ENCODE results near the gene ANO10.
"Not testable (repeated sequence)": the region's sequence is repeated elsewhere in the genome, so short reads cannot be mapped to it uniquely, and the experiment has no call there.

The ANO10 gene

DNA sequence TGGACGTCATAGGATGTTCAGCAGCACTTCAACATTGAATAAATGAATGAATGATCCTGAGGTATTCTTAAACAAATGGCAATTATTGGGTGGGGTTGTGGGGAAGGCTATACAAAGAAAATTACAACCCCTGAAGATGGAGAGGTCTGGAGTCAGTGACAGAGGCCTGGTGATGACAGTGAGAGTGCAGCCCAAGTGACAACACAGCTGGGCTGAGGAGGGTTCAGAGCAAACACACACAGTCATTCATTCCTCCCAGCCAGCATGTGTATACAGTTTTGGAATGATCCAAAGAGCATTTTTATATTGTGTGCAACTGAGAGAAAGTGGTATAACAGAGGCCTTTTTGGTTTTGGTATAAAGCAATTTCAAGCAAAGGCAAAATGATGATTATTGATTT is 148.1 kb downstream of the ANO10 start:
- no peak for DNase-seq (ENCODE audit: low read depth in 3 of 3)

DNA sequence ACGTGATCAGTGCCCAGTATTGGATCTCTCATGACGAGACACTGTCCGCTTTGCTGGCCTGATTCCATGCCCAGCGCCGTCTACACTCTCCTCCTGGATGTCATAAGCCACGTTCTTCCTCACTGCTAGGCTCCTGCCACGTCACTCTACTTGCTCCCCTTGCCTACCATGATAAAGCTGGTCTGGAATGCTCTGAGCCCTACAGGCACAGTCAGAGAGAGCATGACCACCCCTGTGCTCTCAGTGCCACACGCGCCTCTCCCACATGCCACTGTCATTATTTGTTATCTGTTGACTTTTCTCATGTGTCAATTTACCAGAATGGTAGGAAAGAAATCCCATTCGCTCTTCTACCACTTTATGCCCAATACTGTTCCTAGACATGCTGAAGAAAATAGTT is 148.6 kb downstream of the ANO10 start:
- DNase-seq (ENCODE audit: low read depth in 3 of 3), result no peak

DNA sequence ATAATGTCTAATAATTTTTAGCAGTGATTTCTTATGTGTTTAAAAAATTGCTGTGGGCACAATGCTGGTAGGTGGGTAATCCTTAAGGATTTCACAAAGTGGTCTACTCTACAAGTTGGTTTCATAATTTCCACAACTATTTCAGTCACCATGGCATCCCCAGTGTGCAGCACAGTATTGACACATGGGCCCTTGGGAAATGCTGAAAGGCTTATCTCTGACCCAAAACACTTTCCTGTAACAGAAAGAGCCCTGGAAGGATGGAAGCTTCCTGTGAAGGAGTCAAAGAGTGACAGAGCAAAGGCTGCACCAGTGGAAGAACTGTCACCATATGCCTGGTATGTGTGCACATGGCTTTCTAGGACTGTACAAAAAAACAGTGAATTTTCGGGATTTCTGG is 153.7 kb downstream of the ANO10 start:
- DNase-seq (ENCODE audit: low read depth in 3 of 3), result no peak

DNA sequence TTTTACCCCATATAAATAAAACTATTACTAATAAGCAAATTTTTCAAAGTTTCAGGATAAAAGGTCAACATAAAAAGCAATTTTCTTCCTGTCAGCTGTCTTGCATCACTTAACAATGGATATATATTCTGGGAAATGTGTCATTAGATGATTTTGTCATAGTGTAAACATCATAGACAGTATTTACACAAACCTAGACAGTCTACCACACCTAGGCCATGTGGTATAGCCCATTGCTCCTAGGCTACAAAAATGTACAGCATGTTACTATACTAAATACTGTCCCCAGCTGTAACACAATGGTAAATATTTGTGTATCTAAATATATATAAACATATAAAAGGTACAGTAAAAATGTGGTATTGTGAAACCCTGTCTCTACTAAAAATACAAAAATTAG is 156.7 kb downstream of the ANO10 start:
- DNase-seq (ENCODE audit: low read depth in 3 of 3), result no peak

DNA sequence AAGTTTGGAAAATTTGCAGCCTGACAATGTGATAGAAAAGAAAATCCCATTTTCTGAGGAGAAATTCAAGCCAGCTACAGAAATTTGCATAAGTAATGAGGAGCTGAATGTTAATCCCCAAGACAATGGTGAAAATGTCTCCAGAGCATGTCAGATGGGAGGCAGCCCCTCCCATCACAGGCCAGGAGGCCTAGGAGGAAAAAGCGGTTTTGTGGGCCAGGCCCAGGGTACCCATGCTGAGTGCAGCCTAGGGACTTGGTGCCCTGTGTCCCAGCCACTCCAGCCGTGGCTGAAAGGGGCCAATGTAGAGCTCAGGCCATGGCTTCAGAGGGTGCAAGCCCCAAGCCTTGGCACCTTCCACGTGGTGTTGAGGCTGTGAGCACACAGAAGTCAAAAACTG is 159.2 kb downstream of the ANO10 start:
- not testable (repeated sequence) for DNase-seq (ENCODE audit: low read depth in 3 of 3)

DNA sequence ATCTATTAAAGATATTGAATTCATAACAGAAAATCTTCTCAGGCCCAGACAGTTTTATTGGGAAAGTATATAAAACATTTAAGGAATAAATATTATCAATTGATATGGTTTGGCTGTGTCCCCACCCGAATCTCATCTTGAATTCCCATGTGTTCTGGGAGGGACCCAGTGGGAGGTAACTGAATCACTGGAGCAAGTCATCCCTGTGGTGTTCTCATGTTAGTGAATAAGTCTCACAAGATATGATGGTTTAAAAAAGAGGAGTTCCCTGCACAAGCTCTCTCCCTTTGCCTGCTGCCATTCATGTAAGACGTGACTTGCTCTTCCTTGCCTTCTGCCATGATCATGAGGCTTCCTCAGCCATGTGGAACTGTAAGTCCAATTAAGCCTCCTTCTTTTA is 160.5 kb downstream of the ANO10 start:
- no peak for DNase-seq (ENCODE audit: low read depth in 3 of 3)

DNA sequence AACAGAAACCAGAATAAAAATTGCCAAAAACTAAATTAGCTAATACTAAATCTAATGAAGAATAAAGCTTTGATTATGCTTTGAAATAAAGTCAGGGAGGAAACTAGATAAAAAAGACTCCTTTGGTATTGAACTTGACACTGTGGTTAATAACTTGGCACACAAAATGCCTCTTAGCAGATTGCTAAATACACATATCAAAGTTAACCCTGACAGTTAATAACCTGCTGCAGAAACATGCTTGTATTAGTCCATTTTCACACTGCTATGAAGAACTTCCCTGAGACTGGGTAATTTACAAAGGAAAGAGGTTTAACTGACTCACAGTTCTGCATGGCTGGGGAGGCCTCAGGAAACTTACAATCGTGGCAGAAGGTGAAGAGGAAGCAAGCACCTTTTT is 164.8 kb downstream of the ANO10 start:
- not testable (repeated sequence) for DNase-seq (ENCODE audit: low read depth in 3 of 3)

DNA sequence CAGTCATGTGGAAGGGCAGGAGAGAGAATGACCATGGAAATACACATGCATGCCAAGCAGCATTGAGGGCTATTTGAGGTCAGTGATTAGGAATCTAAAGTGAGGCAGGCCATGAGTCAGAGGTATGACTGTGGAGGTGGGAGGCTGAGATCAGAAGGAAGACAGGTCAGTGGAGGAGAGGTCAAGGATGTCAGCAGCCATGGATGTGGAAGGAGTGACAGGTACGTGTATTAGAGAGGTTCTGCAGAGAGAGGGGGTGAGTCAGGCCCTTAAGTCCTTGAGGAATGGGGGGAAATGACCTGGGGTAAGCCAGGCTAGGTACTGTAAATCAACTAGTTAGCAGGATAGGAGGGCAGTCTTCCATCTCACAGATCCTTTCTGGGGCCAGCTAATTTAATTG is 166.6 kb downstream of the ANO10 start:
- no peak for DNase-seq (ENCODE audit: low read depth in 3 of 3)

DNA sequence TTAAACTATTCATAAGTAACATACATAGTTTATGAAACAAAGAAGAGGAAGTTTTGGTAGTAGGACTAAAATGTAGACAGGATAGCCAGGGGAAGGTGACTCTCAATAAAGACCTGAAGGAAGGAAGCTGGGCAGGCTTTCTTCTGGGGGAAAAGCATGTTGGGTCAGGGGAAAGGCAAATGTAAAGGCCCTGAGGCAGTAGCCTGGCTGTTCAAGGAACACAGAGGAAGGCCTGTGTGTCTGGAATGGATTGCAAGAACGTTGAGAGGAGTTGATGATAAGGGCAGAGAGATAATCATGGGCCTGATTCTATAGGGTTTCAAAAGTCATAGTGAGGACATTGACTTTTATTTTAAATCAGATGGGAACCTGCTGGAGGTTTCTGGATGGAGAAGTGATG is 167.8 kb downstream of the ANO10 start:
- DNase-seq (ENCODE audit: low read depth in 3 of 3), result no peak

DNA sequence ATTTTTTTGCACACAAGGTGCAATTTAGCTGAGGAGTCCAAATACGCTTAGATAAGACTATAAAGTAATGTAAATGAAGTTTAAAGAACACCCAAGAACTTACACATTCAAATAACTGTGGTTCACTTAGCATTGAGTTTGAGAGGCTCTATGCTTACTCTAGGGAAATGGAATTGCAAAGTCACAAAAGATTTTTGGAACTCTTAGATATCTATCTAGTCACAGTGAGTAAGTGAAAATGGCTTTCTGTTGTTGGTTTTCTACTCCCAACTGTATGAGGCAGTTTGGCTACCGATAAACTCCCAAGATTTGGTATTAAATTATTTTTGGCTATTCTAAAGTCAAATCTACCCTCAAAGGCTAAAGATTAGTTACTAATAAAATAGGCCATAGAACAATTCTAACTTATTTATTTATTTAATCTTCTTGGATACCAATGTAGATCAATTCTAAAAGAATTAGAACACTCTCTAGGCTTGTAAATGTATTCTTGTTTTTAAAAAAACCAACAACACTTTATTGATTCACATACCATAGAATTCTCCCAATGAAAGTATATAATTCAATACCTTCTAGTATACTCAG is 170.0 kb downstream of the ANO10 start:
- no peak for DNase-seq (ENCODE audit: low read depth in 3 of 3)

DNA sequence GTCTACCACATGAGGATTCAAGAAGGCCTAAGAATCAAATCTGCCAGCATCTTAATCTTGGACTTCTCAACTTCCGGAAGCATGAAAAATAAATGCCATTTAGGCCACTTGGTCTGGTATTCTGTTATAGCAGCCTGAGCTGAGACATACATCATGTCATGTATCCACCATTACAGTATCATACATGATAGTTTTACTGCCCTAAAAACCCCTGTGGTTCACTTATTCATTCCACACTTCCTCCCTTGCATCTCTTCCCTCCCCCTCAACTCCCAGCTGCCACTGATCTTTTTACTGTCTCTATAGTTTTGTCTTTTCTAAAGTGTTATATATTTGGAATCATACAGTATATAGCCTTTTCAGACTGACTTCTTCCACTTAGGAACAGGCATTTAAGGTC is 173.7 kb downstream of the ANO10 start:
- DNase-seq (ENCODE audit: low read depth in 3 of 3), result no peak

DNA sequence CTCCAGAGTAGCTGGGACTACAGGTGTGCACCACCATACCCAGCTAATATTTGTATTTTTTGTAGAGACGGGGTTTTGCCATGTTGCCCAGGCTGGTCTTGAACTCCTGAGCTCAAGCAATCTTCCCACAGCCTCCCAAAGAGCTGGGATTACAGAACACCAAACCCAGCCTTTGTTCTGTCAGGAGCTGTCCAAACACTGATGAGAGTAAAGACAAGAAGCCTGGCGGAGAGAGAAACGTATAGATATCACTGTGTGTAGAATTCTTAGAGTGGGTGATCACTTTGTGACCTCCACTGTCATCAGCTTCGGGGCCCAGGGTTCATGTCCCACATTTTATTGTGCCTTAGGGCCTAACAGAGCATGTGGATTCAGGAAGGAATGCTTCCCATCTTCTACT is 176.0 kb downstream of the ANO10 start:
- DNase-seq (ENCODE audit: low read depth in 3 of 3), result no peak

DNA sequence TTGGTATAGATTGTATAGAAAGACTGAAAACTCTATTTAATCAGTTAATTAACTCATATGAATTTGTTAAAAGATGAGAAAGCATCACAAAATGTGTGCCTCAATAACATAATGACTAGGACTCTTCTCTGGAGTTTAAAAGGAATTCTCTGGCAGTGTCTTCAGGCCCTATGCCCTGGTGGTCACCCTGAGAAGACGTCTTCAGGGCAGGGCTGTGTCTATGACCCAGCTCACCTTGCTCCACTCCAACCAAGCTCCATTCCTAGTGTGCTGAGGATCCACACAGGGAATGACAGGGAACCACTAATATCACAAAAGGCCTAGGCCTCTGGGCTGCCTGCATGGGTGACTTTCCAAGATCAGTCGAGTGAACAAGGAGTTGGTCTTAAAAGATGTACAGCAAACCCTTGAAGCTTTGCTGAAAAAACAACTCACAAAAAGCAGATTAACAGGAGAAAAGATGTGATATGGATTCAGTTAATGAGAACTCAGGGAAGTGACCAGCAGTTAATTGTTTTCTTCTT is 178.9 kb downstream of the ANO10 start:
- DNase-seq (ENCODE audit: low read depth in 3 of 3), result no peak

DNA sequence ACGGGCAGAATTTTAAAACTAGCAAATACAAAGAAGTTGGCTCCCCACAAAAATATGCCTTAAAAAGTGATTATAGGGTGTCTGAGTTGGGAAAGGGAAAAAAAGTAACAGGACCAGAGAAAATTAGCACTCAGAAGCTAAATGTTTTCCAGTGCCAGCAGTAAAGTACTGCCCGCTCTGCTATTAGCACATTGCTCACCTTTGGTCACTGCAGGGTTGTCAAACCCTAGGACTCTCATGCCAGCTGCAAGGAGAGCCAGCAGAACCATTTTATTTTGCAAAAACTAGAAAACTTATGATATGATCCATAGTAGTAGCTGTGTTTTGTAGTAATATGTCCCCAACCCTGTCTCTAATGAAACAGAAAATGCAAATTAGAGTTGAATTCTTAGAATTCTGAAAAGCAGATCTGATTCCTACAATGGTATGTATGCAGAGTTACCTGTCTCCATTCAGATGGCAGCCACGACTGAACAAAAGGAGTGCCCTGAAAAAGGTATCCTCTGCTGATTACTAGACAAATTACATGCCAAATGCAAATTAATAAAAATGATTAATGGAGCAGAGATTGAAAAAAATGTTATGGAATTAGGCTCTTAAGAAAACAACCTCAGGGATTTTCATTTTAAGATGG is 185.2 kb downstream of the ANO10 start:
- DNase-seq (ENCODE audit: low read depth in 3 of 3), result no peak

DNA sequence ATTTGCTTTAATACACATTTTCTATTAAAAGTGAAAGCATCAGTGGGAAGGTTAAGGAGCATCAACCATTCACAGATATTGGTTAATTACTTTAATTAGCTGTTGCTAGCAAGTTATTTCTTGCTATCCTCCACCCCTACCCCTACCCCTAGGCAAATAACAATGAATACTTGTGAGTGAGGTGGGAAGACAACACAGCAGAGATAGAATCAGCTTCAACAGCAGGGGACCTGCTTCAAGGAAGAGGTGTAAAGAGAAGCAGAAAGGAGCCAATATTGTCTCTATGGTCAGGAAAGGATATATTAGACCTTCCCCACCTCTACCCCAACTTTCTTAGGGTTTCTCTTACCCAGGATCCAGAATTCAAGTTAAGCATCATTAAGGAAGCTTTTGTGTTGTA is 186.1 kb downstream of the ANO10 start:
- DNase-seq (ENCODE audit: low read depth in 3 of 3), result no peak

DNA sequence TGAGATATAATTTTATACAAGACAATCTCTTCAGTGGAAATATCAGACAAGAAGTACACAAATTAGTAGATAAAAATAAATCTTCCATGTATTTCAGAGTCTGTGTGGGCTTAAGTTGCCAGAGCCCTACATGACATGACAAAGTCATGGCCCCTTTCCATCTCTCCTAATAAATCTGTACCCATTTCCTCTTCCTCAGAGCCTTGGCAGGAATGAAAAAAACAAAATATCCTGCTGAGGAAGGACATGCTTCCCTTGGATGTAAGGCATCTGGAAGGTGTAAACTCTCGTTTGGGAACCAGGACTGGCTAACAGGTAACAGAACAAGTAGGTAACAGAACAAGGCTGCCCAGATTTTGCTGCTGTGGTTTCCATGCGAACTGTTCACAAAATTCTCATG is 187.4 kb downstream of the ANO10 start:
- DNase-seq (ENCODE audit: low read depth in 3 of 3), result no peak

DNA sequence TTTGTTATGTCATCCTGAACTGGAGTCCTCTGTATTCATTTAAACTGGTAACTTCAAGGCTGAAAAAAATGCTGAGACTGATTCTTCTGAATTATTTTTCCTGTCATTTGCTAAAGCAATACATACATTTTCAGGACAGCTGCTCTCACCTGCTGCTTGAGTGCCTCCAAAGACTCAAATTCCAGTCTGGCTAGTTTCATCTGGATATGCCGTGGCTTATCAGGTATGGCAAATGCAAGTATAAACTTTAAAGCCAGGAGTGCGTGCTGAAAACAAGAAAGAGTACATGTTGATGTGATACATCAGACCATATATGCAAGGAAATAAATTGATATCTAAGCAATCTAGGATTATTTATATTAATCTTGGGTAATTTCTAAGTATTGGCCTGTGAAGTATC is 189.3 kb downstream of the ANO10 start:
- DNase-seq (ENCODE audit: low read depth in 3 of 3), result no peak

DNA sequence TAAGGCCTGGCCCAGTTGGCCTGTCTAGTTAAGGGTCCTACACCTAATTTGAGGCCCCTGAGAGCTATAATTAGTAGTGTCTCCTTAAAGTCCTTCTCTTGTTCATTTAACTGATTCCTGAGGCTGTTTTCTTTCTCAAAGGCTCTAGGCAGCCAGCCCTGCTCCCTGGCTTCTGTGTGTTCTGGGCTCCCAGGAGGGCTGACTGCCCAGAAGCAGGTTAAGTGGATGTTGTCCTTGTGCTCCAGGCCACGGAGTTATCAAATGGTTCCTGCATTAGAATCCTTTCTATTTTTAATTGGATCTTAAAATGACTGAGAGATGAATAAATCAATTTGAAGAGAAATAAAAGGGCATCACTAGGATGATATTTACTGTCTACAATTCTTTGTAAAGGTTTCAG is 195.4 kb downstream of the ANO10 start:
- DNase-seq (ENCODE audit: low read depth in 3 of 3), result no peak

DNA sequence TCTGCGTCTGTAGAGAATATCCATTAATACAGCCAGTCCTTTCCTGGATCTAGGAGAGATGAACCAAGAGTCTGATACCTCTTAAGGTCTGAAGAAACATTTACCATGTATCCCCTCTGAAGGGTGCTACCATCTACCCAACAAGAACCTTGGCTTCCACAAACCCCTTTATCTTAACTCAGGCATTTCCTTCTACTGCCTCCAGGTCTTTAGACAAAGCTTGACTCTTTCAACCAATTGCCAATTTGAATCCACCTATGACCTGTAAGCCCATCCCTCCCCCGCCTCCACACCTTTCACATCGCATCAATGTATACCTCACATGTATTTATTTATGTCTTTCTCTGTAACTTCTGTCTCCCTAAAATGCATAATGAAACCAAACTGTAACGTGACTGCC is 196.0 kb downstream of the ANO10 start:
- no peak for DNase-seq (ENCODE audit: low read depth in 3 of 3)

DNA sequence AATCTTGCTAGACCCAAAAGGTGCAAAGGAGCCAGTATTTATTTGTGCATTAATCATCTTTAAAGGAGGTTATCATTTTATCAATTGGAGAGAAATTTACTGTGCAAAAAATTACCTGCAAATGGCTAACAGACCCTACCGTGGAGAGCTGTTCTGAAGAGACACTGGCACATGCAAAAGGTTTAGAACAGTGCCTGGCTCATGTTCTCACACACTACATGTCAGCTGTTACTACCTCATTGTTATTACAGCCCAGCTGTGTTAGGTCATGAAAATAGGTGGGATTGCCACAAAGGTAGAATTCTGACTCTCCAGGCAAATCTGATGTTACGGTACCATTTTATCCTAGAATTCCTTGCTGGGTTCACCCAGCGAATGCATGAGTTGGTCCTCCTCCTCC is 198.2 kb downstream of the ANO10 start:
- no peak for DNase-seq (ENCODE audit: low read depth in 3 of 3)

DNA sequence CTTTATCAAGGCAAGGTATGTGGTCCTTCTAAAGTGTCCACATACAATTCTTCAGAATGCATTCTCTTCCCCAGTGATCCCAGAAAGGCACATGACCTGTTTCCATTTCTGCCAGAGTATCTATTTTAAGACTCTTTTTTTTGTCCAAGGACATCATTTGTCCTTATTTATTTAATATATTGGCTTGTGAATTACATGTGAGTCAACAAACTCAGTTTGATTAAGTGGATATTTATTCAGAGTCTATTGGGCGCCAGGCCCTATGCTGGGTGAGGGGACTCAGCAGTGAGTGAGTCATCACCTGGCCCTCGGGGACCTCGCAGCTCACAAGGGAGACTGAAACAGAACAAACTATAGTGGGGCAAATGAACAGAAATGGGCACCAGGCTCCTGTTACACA is 198.7 kb downstream of the ANO10 start:
- DNase-seq (ENCODE audit: low read depth in 3 of 3), result no peak

DNA sequence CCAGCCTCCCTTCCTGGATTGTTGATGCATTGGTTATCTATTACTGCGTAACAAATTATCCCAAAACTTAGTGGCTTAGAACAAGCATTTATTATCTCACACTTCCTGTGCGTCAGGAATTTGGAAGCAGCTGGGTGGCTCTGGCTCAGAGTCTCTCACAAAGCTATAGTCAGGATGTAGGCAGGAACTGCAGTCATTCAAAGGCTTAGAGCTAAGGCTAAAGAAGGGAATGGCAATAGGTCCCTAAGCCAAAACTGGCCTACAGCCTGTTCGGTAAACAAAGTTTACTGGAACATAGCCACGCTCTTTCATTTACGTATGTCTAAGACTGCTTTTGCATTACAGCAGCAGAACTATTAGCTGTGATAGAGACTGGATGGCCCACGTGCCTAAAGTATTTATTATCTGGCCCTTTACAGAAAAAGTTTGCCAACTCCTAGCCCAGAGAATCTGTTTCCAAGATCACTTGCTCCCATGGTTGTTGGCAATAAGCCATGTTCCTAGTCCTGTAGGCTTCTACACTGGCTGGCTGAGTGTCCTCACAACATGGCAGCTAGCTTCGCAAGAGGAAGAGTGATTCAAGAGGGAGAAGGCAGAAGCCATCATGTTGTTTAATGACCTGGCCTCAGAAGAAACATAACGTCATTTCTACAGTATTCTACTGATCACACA is 203.1 kb downstream of the ANO10 start:
- DNase-seq (ENCODE audit: low read depth in 3 of 3), result no peak

DNA sequence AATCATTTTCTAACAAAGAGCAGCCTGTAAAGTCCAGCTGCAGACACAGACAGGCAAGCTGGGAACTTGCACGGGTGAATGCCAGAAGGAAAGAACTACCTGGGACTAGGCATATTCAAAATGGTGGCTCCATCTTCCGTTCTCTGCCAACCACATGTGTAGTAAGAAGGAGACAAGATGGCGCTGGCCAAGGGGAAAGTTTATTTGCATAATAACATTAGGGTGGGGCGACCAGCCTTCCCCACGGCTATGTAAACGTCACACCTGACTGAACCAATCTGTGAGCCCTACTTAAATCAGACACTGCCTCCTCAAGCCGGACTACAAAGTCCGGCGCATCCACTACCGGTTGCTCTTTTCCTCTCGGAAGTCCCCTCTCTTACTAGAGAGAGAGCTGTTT is 204.7 kb downstream of the ANO10 start:
- no peak for DNase-seq (ENCODE audit: low read depth in 3 of 3)

All from stimulated activated CD4-positive, alpha-beta T cell treated with anti-CD3 and anti-CD28 coated beads, TNF-alpha, amount 100 ng/mL, for 48 hours (primary cell).